HEK293 (cell line): ENCODE data around the gene TLR9.

ENCODE experiments used
- CTCF ChIA-PET: fragments of 350-600 bp; formaldehyde crosslinking; extraction: SDS; loops from one replicate; lab custom pipeline; 2021; ENCODE audit warnings: antibody characterized with exemption; lab: Yijun Ruan, JAX
- POLR2A ChIA-PET: fragments of 300-600 bp; formaldehyde crosslinking; extraction: SDS; loops from one replicate; lab custom pipeline; 2020; ENCODE audit warnings: antibody characterized with exemption, inconsistent platforms; lab: Yijun Ruan, JAX
- H3K27ac ChIP-seq: fragments of 200-500 bp; sonication (Bioruptor generic); 2 replicates; pipeline ENCODE4 v1.5.1; 2014; ENCODE audit warnings: low read depth, low read length, control low read depth, inconsistent platforms; ENCODE audit errors: extremely low read depth
- H3K36me3 ChIP-seq, 2 experiments: fragments of 200-500 bp in 1 of 2; sonication (Bioruptor generic) in 1 of 2; 1 replicate in 1 of 2; 2 replicates in 1 of 2; pipeline ENCODE4 v1.5.1; 2014 to 2017; ENCODE audit warnings: inconsistent platforms in 2 of 2, low read length in 2 of 2; ENCODE audit not compliant: control insufficient read depth in 2 of 2, insufficient read depth in 1 of 2
- H3K4me1 ChIP-seq: fragments of 200-500 bp; sonication (Bioruptor generic); 2 replicates; pipeline ENCODE4 v1.5.1; 2014; ENCODE audit warnings: mild to moderate bottlenecking, low read length, inconsistent platforms; ENCODE audit not compliant: control insufficient read depth, insufficient read depth
- H3K4me3 ChIP-seq: 2 replicates; pipeline ENCODE4 v1.5.1; 2011; ENCODE audit warnings: low read depth, mild to moderate bottlenecking, control low read depth, low read length, moderate library complexity
- H3K9me3 ChIP-seq: fragments of 200-500 bp; sonication (Bioruptor generic); 2 replicates; pipeline ENCODE4 v1.5.1; 2014; ENCODE audit warnings: low read depth, low read length, inconsistent platforms; ENCODE audit not compliant: control insufficient read depth, insufficient read depth
- BCL6B ChIP-seq: fragments of 450-650 bp; formaldehyde crosslinking; IDR thresholded peaks from 2 replicates; pipeline ENCODE4 v1.5.1; 2017; ENCODE audit warnings: missing biosample characterization, missing genetic modification characterization
- GFI1B ChIP-seq: fragments of 450-650 bp; formaldehyde crosslinking; IDR thresholded peaks from 2 replicates; pipeline ENCODE4 v1.5.1; 2016; ENCODE audit warnings: missing biosample characterization, missing genetic modification characterization
- GLI2 ChIP-seq: fragments of 450-650 bp; formaldehyde crosslinking; IDR thresholded peaks from 2 replicates; pipeline ENCODE4; 2017; ENCODE audit warnings: missing biosample characterization, missing genetic modification characterization, low read depth, borderline replicate concordance
- GLIS2 ChIP-seq: fragments of 450-650 bp; formaldehyde crosslinking; IDR thresholded peaks from 2 replicates; pipeline ENCODE4 v1.5.1; 2016; ENCODE audit warnings: missing biosample characterization, missing genetic modification characterization
- OSR2 ChIP-seq: fragments of 450-650 bp; formaldehyde crosslinking; IDR thresholded peaks from 2 replicates; pipeline ENCODE4 v1.5.1; 2016; ENCODE audit warnings: missing biosample characterization, missing genetic modification characterization
- PRDM1 ChIP-seq: fragments of 450-650 bp; formaldehyde crosslinking; IDR thresholded peaks from 2 replicates; pipeline ENCODE4; 2016; ENCODE audit warnings: missing biosample characterization, missing genetic modification characterization
- WT1 ChIP-seq: fragments of 450-650 bp; formaldehyde crosslinking; IDR thresholded peaks from 2 replicates; pipeline ENCODE4 v1.5.1; 2016; ENCODE audit warnings: missing biosample characterization, missing genetic modification characterization
- ZBTB1 ChIP-seq: fragments of 450-650 bp; formaldehyde crosslinking; IDR thresholded peaks from 2 replicates; pipeline ENCODE4 v1.5.1; 2016; ENCODE audit warnings: missing biosample characterization, missing genetic modification characterization
- ZBTB48 ChIP-seq: fragments of 450-650 bp; formaldehyde crosslinking; IDR thresholded peaks from 2 replicates; pipeline ENCODE4 v1.5.1; 2016; ENCODE audit warnings: missing biosample characterization, missing genetic modification characterization
- ZIC2 ChIP-seq: fragments of 450-650 bp; formaldehyde crosslinking; IDR thresholded peaks from 2 replicates; pipeline ENCODE4 v1.5.1; 2016; ENCODE audit warnings: missing biosample characterization, missing genetic modification characterization
- ZNF132 ChIP-seq: fragments of 450-650 bp; formaldehyde crosslinking; IDR thresholded peaks from 2 replicates; pipeline ENCODE4 v1.5.1; 2017; ENCODE audit warnings: missing biosample characterization, missing genetic modification characterization, borderline replicate concordance
- ZNF221 ChIP-seq: fragments of 450-650 bp; formaldehyde crosslinking; IDR thresholded peaks from 2 replicates; pipeline ENCODE4 v1.5.1; 2017; ENCODE audit warnings: missing biosample characterization, missing genetic modification characterization, borderline replicate concordance
- ZNF280D ChIP-seq: fragments of 450-650 bp; formaldehyde crosslinking; IDR thresholded peaks from 2 replicates; pipeline ENCODE4 v1.5.1; 2016; ENCODE audit warnings: missing biosample characterization, missing genetic modification characterization
- ZNF416 ChIP-seq: fragments of 450-650 bp; formaldehyde crosslinking; IDR thresholded peaks from 2 replicates; pipeline ENCODE4 v1.5.1; 2016; ENCODE audit warnings: missing biosample characterization, missing genetic modification characterization
- ZNF510 ChIP-seq: fragments of 450-650 bp; formaldehyde crosslinking; IDR thresholded peaks from 2 replicates; pipeline ENCODE4 v1.5.1; 2018; ENCODE audit warnings: mild to moderate bottlenecking, missing genetic modification characterization, missing biosample characterization; ENCODE audit not compliant: insufficient replicate concordance
- ZNF549 ChIP-seq: fragments of 450-650 bp; IDR thresholded peaks from 2 replicates; pipeline ENCODE4 v1.5.1; 2018; ENCODE audit warnings: missing biosample characterization, missing genetic modification characterization, mild to moderate bottlenecking, inconsistent platforms, moderate library complexity
- ZNF555 ChIP-seq: fragments of 450-650 bp; formaldehyde crosslinking; conservative IDR thresholded peaks from 2 replicates; pipeline ENCODE4 v1.5.1; 2017; ENCODE audit warnings: missing biosample characterization, mild to moderate bottlenecking, missing genetic modification characterization, inconsistent platforms
- ZNF560 ChIP-seq: fragments of 450-650 bp; formaldehyde crosslinking; IDR thresholded peaks from 2 replicates; pipeline ENCODE4 v1.5.1; 2017; ENCODE audit warnings: missing biosample characterization, missing genetic modification characterization, borderline replicate concordance
- ZNF580 ChIP-seq: fragments of 450-650 bp; formaldehyde crosslinking; IDR thresholded peaks from 2 replicates; pipeline ENCODE4 v1.5.1; 2016; ENCODE audit warnings: missing biosample characterization, missing genetic modification characterization
- ZNF610 ChIP-seq: fragments of 450-650 bp; formaldehyde crosslinking; IDR thresholded peaks from 2 replicates; pipeline ENCODE4 v1.5.1; 2016; ENCODE audit warnings: missing biosample characterization, missing genetic modification characterization, borderline replicate concordance
- ZNF785 ChIP-seq: fragments of 450-650 bp; formaldehyde crosslinking; IDR thresholded peaks from 2 replicates; pipeline ENCODE4 v1.5.1; 2016; ENCODE audit warnings: missing biosample characterization, missing genetic modification characterization
- ZNF830 ChIP-seq: fragments of 450-650 bp; IDR thresholded peaks from 2 replicates; pipeline ENCODE4 v1.5.0; 2018; ENCODE audit warnings: missing biosample characterization, missing genetic modification characterization, low read depth, mild to moderate bottlenecking, moderate library complexity
- ZSCAN30 ChIP-seq: fragments of 450-650 bp; IDR thresholded peaks from 2 replicates; pipeline ENCODE4 v1.5.1; 2018; ENCODE audit warnings: missing biosample characterization, mild to moderate bottlenecking, missing genetic modification characterization, moderate library complexity
- TF ChIP-seq, protein P1 (sequence below): fragments of 450-650 bp; formaldehyde crosslinking; IDR thresholded peaks from 2 replicates; pipeline ENCODE4 v1.5.1; 2016; ENCODE audit warnings: missing biosample characterization, missing genetic modification characterization
- TF ChIP-seq, protein P2 (sequence below): fragments of 450-650 bp; formaldehyde crosslinking; IDR thresholded peaks from 2 replicates; pipeline ENCODE4 v1.5.1; 2016; ENCODE audit warnings: missing biosample characterization, missing genetic modification characterization

The TLR9 gene

DNA sequence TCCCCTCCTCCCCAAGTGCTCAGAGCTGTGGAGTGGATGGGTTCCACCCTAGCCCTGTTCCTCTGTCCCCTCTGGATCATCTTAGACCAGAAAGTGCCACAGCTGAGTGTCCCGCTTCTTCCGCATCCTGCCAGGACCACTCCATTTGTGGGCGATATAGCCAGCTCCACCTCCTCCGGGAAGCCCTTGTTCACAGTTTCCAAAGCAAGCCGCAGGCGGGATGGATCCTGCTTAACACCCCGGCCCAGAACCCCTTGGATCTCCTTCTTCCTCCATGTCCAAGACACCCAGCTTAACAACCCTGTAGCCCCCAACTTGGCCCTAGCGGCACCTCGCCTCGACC is 28.0 kb downstream of the TLR9 start:
- no peaks in the 10 kb centered on the region for H3K4me1 ChIP-seq
- H3K36me3 ChIP-seq, result peaks cover 17 to 34% of the 10 kb centered on the region in 2 experiments; a peak in 2 of 3 replicates
- H3K27ac ChIP-seq, result no peak overlapping the region; the same call in 1 of the 2 replicates
- TF ChIP-seq ZNF510 (tag by site-specific recombination) (no peak), ZNF555 (tag by site-specific recombination) (no peak), ZNF785 (tag by site-specific recombination) (no peak), GLI2 (no peak), ZNF560 (tag by site-specific recombination) (no peak)
- TF ChIP-seq, protein P1, sequence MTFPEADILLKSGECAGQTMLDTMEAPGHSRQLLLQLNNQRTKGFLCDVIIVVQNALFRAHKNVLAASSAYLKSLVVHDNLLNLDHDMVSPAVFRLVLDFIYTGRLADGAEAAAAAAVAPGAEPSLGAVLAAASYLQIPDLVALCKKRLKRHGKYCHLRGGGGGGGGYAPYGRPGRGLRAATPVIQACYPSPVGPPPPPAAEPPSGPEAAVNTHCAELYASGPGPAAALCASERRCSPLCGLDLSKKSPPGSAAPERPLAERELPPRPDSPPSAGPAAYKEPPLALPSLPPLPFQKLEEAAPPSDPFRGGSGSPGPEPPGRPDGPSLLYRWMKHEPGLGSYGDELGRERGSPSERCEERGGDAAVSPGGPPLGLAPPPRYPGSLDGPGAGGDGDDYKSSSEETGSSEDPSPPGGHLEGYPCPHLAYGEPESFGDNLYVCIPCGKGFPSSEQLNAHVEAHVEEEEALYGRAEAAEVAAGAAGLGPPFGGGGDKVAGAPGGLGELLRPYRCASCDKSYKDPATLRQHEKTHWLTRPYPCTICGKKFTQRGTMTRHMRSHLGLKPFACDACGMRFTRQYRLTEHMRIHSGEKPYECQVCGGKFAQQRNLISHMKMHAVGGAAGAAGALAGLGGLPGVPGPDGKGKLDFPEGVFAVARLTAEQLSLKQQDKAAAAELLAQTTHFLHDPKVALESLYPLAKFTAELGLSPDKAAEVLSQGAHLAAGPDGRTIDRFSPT, result no peak
- POLR2A ChIA-PET, result interaction anchor here (1.0 kb wide), 1 partner anchor 43 kb away, joined by 3 read pairs; the partner anchor contains the start of gene POC1A
- CTCF ChIA-PET, result interaction anchor here (0.6 to 0.8 kb wide), 3 partner anchors 23 to 102 kb away, joined by 3 to 6 read pairs (median 3); no protein-coding TSS in a partner anchor
- H3K9me3 ChIP-seq, result no peaks in the 10 kb centered on the region
- H3K4me3 ChIP-seq, result peak overlapping the region; percentile 20; the same call in 1 of the 2 replicates

DNA sequence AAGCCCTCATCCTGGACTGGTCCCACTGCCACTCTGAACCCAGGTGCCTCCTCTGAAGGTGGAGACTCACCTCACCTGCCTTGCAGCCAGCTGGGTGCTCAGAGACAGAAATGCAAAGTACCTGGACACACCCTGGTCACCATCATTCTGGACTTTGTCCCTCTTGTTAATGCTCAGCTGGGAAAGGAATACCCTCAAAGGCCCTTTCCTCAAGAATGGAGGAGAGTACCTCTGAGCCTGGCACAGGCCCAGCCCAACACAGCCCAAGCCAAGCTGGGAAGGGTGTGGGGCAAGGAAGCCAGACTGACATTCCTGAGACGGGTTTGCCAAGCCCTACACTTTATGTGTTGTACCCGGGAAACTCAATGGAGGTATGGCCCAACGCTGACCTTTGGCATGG is 28.5 kb downstream of the TLR9 start:
- no peaks in the 10 kb centered on the region for H3K4me1 ChIP-seq
- no peak overlapping the region for H3K4me3 ChIP-seq
- peaks cover 14 to 29% of the 10 kb centered on the region in 2 experiments; a peak in 2 of 3 replicates for H3K36me3 ChIP-seq
- ChIA-PET POLR2A (interaction anchor here (1.0 kb wide), 1 partner anchor 42 kb away, joined by 3 read pairs; the partner anchor contains the start of gene POC1A), CTCF (interaction anchor here (0.6 to 0.8 kb wide), 2 partner anchors 24 to 102 kb away, joined by 3 to 6 read pairs; no protein-coding TSS in a partner anchor)
- no peak overlapping the region for H3K27ac ChIP-seq
- TF ChIP-seq ZNF580 (tag by site-specific recombination) (no peak), OSR2 (tag by site-specific recombination) (no peak), ZIC2 (tag by site-specific recombination) (no peak), ZSCAN30 (tag by site-specific recombination) (no peak), ZNF132 (tag by site-specific recombination) (no peak), ZNF280D (tag by site-specific recombination) (no peak), ZNF221 (tag by site-specific recombination) (no peak), WT1 (no peak), ZNF549 (tag by site-specific recombination) (no peak), ZBTB1 (no peak), ZNF416 (tag by site-specific recombination) (no peak), ZNF610 (tag by site-specific recombination) (no peak), PRDM1 (tag by site-specific recombination) (no peak), GLIS2 (tag by site-specific recombination) (no peak), GFI1B (tag by site-specific recombination) (no peak), ZBTB48 (tag by site-specific recombination) (no peak), BCL6B (no peak), ZNF830 (no peak)
- TF ChIP-seq, protein P2, sequence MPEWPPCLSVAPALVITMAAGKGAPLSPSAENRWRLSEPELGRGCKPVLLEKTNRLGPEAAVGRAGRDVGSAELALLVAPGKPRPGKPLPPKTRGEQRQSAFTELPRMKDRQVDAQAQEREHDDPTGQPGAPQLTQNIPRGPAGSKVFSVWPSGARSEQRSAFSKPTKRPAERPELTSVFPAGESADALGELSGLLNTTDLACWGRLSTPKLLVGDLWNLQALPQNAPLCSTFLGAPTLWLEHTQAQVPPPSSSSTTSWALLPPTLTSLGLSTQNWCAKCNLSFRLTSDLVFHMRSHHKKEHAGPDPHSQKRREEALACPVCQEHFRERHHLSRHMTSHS, result no peak
- H3K9me3 ChIP-seq, result no peaks in the 10 kb centered on the region
